GM19395 (cell line): Measurements from ENCODE around the gene CEPT1.

Source experiments
- ATAC-seq: cut with Tn5 transposase; IDR thresholded peaks from one replicate; pipeline ENCODE4 v1.9.1; 2021; ENCODE audit warnings: mild to moderate bottlenecking, moderate library complexity; ENCODE audit not compliant: unreplicated experiment

Gene CEPT1

GRCh38 chr1:111225717-111226400 lies 85.8 kb downstream of the CEPT1 start:
- ATAC-seq = no peak

GRCh38 chr1:111227434-111227833 lies 87.4 kb downstream of the CEPT1 start, which contains the start of gene CHI3L2:
Gene CHI3L2, plus strand, starts transcription at chr1:111227713. Its CDS starts 17 bp downstream, at chr1:111227730.
- ATAC-seq = no peak

- no peak for ATAC-seq
Measured at GRCh38 chr1:111227851-111228747, 88.1 kb downstream of the CEPT1 start.

GRCh38 chr1:111228748-111229126 lies 88.7 kb downstream of the CEPT1 start:
- no peak for ATAC-seq

GRCh38 chr1:111232134-111232533 lies 92.1 kb downstream of the CEPT1 start:
- ATAC-seq = no peak

- no peak for ATAC-seq
Measured at GRCh38 chr1:111234258-111234657, 94.2 kb downstream of the CEPT1 start.
